OCI-LY3 (cell line): ENCODE results near the gene AGMAT.

Source experiments
- H2AFZ ChIP-seq: fragments of 200-600, 300-600 bp; shearing (Covaris generic); 2 replicates; pipeline ENCODE4 v1.6.0; 2014; ENCODE audit warnings: antibody characterized with exemption, low read depth, low read length
- H3K27ac ChIP-seq: fragments of 200-600, 300-600 bp; sonication (generic); 2 replicates; pipeline ENCODE4 v1.5.1; 2014; ENCODE audit warnings: mild to moderate bottlenecking, low read length, moderate library complexity, mixed read lengths
- H3K27me3 ChIP-seq: fragments of 200-600, 300-600 bp; sonication (generic); 2 replicates; pipeline ENCODE4 v1.6.1; 2014; ENCODE audit warnings: low read depth, low read length, mixed read lengths
- H3K36me3 ChIP-seq: fragments of 200-600, 300-600 bp; sonication (generic); replicated peaks from 2 replicates; pipeline ENCODE3; 2014; ENCODE audit warnings: low read depth, low read length, mixed read lengths
- H3K4me1 ChIP-seq: fragments of 300-600, 200-600 bp; sonication (generic); 2 replicates; pipeline ENCODE4 v1.6.1; 2014; ENCODE audit warnings: low read length, mixed read lengths
- H3K4me2 ChIP-seq: fragments of 200-600, 300-600 bp; sonication (generic); 2 replicates; pipeline ENCODE4 v1.6.1; 2014; ENCODE audit warnings: low read length, mixed read lengths
- H3K4me3 ChIP-seq: fragments of 300-600, 200-600 bp; sonication (generic); 2 replicates; pipeline ENCODE4 v1.5.1; 2014; ENCODE audit warnings: antibody characterized with exemption, mild to moderate bottlenecking, low read length, moderate library complexity
- H3K79me2 ChIP-seq: fragments of 300-600, 200-600 bp; shearing (Covaris generic); 2 replicates; pipeline ENCODE4 v1.6.1; 2014; ENCODE audit warnings: mild to moderate bottlenecking, low read length, mixed read lengths
- H3K9ac ChIP-seq: fragments of 300-600, 200-600 bp; shearing (Covaris generic); 2 replicates; pipeline ENCODE4 v1.6.0; 2014; ENCODE audit warnings: mild to moderate bottlenecking, low read length, moderate library complexity
- H3K9me3 ChIP-seq: fragments of 200-600, 300-600 bp; shearing (Covaris generic); 2 replicates; pipeline ENCODE4 v1.6.1; 2014; ENCODE audit warnings: low read length, mixed read lengths; ENCODE audit not compliant: insufficient read depth
- H4K20me1 ChIP-seq: fragments of 200-600, 300-600 bp; sonication (generic); 2 replicates; pipeline ENCODE4 v1.6.1; 2016; ENCODE audit warnings: low read length, mixed read lengths; ENCODE audit not compliant: insufficient read depth
- EZH2phosphoT487 ChIP-seq: fragments of 200-600 bp; shearing (Covaris generic); IDR thresholded peaks from 2 replicates; pipeline ENCODE4 v1.6.1; 2018; ENCODE audit warnings: antibody characterized with exemption, mixed run types, low read depth
- TF ChIP-seq, protein P1 (sequence below): fragments of 200-600, 300-600 bp; sonication (generic); IDR thresholded peaks from 2 replicates; pipeline ENCODE4 v1.5.1; 2014; ENCODE audit warnings: antibody characterized with exemption, low read length, low read depth

Gene AGMAT

DNA sequence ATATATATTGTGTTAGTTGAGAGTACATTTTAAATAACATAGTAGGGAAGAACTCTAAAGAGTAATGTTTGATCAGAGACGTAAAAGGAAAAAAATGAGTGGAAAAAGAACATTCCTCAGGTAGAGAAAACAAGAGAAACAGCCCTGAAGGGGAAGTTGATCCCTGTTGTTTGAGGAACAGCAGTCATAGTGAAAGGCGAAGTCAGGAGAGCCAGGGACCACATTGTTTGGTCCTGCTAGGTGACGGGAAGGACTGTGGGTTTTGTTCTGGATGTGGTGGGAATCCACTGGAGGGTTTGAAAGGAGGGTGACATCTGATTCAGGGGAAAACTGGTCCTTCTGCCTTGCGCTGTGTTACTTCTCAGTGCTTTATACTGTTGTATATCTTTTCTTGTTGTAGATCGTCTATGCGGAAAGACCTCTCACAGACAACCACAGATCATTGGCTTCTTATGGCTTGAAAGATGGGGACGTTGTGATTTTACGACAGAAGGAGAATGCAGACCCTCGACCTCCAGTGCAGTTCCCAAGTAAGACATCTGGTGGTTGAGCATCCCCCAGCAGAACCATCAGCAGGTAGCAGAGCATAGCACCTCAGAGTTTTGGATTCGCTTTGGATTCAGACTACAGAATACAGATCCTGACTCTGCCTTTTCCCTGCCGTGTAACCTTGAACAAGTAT lies 41.6 kb upstream of the AGMAT start:
- Histone ChIP-seq H3K4me1 (peaks cover 44% of the 10 kb centered on the region), H3K9ac (no peak overlapping the region), H3K79me2 (peaks cover 84% of the 10 kb centered on the region), H3K4me3 (no peak overlapping the region), H3K27me3 (no peaks in the 10 kb centered on the region), H3K27ac (peak overlapping the region; percentile 50; the same call in 1 of the 2 replicates), H3K4me2 (no peak overlapping the region; the same call in none of the 2 replicates), H3K36me3 (peaks cover 35% of the 10 kb centered on the region), H3K9me3 (no peaks in the 10 kb centered on the region), H2AFZ (no peak overlapping the region), H4K20me1 (peaks cover 81% of the 10 kb centered on the region)
- TF ChIP-seq, protein P1, sequence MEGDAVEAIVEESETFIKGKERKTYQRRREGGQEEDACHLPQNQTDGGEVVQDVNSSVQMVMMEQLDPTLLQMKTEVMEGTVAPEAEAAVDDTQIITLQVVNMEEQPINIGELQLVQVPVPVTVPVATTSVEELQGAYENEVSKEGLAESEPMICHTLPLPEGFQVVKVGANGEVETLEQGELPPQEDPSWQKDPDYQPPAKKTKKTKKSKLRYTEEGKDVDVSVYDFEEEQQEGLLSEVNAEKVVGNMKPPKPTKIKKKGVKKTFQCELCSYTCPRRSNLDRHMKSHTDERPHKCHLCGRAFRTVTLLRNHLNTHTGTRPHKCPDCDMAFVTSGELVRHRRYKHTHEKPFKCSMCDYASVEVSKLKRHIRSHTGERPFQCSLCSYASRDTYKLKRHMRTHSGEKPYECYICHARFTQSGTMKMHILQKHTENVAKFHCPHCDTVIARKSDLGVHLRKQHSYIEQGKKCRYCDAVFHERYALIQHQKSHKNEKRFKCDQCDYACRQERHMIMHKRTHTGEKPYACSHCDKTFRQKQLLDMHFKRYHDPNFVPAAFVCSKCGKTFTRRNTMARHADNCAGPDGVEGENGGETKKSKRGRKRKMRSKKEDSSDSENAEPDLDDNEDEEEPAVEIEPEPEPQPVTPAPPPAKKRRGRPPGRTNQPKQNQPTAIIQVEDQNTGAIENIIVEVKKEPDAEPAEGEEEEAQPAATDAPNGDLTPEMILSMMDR = no peak
- no peak for TF ChIP-seq EZH2phosphoT487

- Histone ChIP-seq H4K20me1 (peaks cover 92% of the 10 kb centered on the region), H3K27me3 (no peaks in the 10 kb centered on the region), H3K36me3 (peaks cover 28% of the 10 kb centered on the region), H3K4me1 (peaks cover 51% of the 10 kb centered on the region), H3K9me3 (no peaks in the 10 kb centered on the region), H3K27ac (no peak overlapping the region), H2AFZ (no peak overlapping the region), H3K4me3 (no peak overlapping the region), H3K9ac (no peak overlapping the region), H3K79me2 (peaks cover 93% of the 10 kb centered on the region), H3K4me2 (no peak overlapping the region)
- TF ChIP-seq EZH2phosphoT487 = no peak
- TF ChIP-seq, protein P1 = no peak
Measured at GRCh38 chr1:15625056-15625917, 40.4 kb upstream of the AGMAT start.

- Histone ChIP-seq H3K36me3 (peaks cover 30% of the 10 kb centered on the region), H3K9ac (no peak overlapping the region), H3K4me2 (no peak overlapping the region), H3K4me1 (peaks cover 62% of the 10 kb centered on the region), H4K20me1 (peaks cover 98% of the 10 kb centered on the region), H3K79me2 (peaks cover 99% of the 10 kb centered on the region), H2AFZ (no peak overlapping the region), H3K27ac (no peak overlapping the region), H3K9me3 (no peaks in the 10 kb centered on the region), H3K4me3 (no peak overlapping the region), H3K27me3 (no peaks in the 10 kb centered on the region)
- TF ChIP-seq EZH2phosphoT487 = no peak
Measured at GRCh38 chr1:15624133-15624714, 39.4 kb upstream of the AGMAT start.

DNA sequence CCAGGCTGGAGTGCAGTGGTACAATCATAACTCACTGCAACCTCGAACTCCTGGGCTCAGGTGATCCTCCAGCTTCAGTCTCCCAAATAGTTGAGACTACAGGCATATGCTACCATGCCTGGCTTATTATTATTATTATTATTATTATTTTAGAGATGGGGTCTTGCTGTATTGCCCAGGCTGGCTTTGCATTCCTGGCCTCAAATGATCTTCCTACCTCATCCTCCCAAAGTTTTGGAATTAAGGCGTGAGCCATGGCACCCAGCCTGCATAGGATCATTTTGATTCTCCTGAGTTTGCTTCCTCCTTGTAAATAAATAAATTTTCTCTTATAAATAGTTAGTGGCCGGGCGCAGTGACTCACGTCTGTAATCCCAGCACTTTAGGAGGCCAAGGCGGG lies 38.6 kb upstream of the AGMAT start:
- Histone ChIP-seq H3K79me2 (peaks cover 100% of the 10 kb centered on the region), H3K27ac (no peak overlapping the region), H3K4me1 (peaks cover 62% of the 10 kb centered on the region), H2AFZ (no peak overlapping the region), H3K4me2 (no peak overlapping the region), H3K4me3 (no peak overlapping the region), H3K9ac (no peak overlapping the region), H3K9me3 (no peaks in the 10 kb centered on the region), H4K20me1 (peaks cover 98% of the 10 kb centered on the region), H3K27me3 (no peaks in the 10 kb centered on the region), H3K36me3 (peaks cover 24% of the 10 kb centered on the region)
- no peak for TF ChIP-seq EZH2phosphoT487
